HG03571 (cell line): ENCODE results near the gene CDC7.
"Not testable (repeated sequence)": the region's sequence is repeated elsewhere in the genome, so short reads cannot be mapped to it uniquely, and the experiment has no call there.

Experiments used
- ATAC-seq: cut with Tn5 transposase; IDR thresholded peaks from one replicate; pipeline ENCODE4 v1.9.1; 2021; ENCODE audit not compliant: unreplicated experiment

CDC7 gene

GRCh38 chr1:91510754-91511153 lies 10.1 kb downstream of the CDC7 start:
- ATAC-seq: no peak

- no peak for ATAC-seq
Observed at GRCh38 chr1:91511386-91511785, 10.7 kb downstream of the CDC7 start.

GRCh38 chr1:91513160-91513559 lies 12.5 kb downstream of the CDC7 start:
- ATAC-seq: no peak

GRCh38 chr1:91513706-91514105 lies 13.1 kb downstream of the CDC7 start:
- ATAC-seq: no peak

- ATAC-seq: no peak
Observed at GRCh38 chr1:91515994-91516393, 15.3 kb downstream of the CDC7 start.

GRCh38 chr1:91516605-91517004 lies 16.0 kb downstream of the CDC7 start:
- not testable (repeated sequence) for ATAC-seq

- ATAC-seq: not testable (repeated sequence)
Observed at GRCh38 chr1:91519167-91519566, 18.5 kb downstream of the CDC7 start.

- no peak for ATAC-seq
Observed at GRCh38 chr1:91520942-91521507, 20.4 kb downstream of the CDC7 start.

GRCh38 chr1:91523482-91523881 lies 22.8 kb downstream of the CDC7 start:
- ATAC-seq: peak; percentile 97

GRCh38 chr1:91526496-91526895 lies 25.8 kb downstream of the CDC7 start:
- no peak for ATAC-seq

- ATAC-seq: no peak
Observed at GRCh38 chr1:91527266-91527765, 26.7 kb downstream of the CDC7 start.

GRCh38 chr1:91527781-91528180 lies 27.1 kb downstream of the CDC7 start:
- ATAC-seq: no peak

- no peak for ATAC-seq
Observed at GRCh38 chr1:91529856-91530255, 29.2 kb downstream of the CDC7 start.

GRCh38 chr1:91533361-91534024 lies 32.8 kb downstream of the CDC7 start:
- no peak for ATAC-seq

GRCh38 chr1:91535441-91535840 lies 34.8 kb downstream of the CDC7 start:
- ATAC-seq: no peak

- no peak for ATAC-seq
Observed at GRCh38 chr1:91537281-91537986, 36.8 kb downstream of the CDC7 start.

GRCh38 chr1:91537987-91538304 lies 37.3 kb downstream of the CDC7 start:
- ATAC-seq: no peak

- no peak for ATAC-seq
Observed at GRCh38 chr1:91540910-91541309, 40.3 kb downstream of the CDC7 start.

- no peak for ATAC-seq
Observed at GRCh38 chr1:91541918-91542533, 41.4 kb downstream of the CDC7 start.

- no peak for ATAC-seq
Observed at GRCh38 chr1:91545506-91546300, 45.1 kb downstream of the CDC7 start.

GRCh38 chr1:91546301-91546581 lies 45.6 kb downstream of the CDC7 start:
- no peak for ATAC-seq
